GM19452 (cell line): ENCODE results near the gene TREM2.
"Not testable (repeated sequence)": the region's sequence is repeated elsewhere in the genome, so short reads cannot be mapped to it uniquely, and the experiment has no call there.

Experiments used
- ATAC-seq: cut with Tn5 transposase; IDR thresholded peaks from one replicate; pipeline ENCODE4 v1.9.1; 2021; ENCODE audit not compliant: unreplicated experiment

TREM2 gene

DNA sequence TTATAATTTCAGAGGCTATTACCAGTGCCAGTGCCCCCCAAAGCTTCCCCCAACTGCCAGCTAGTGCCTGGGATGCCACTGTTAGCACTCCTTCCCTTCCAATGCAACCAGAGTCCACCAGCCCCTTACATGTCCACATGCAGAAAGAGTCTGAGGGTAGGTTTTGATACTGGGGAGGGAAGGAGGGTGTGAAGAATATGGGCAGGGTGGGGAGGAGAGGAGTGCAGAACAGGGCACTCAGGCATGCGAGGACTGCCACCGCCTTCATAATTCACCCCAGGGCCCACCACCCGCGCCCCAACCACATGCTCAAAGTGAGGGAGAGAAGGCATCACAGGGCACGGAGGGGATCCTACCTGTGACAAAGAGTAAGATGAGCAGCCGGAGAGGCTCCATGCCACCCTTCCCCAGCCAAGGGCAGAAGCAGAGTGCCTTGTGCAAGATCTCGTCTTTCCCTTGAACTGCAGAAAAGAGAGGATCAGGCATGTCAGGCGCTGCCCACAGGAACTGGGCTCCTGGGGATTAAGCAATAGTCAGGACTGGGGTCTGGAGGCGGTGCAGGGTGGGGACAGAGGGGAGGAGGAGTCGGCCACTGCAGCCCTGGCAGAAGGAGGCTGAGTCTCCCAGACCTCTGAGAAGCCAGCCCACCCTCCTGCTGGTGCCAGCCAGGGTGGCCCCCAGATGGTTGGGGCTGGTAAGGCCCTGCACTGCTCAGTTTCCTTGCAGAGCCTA lies at the start of gene TREM2:
Gene TREM2 (minus strand): TSS at position 430 of the 732 bp plus-strand sequence. CDS start 34 bp downstream, at position 396.
- ATAC-seq: no peak

DNA sequence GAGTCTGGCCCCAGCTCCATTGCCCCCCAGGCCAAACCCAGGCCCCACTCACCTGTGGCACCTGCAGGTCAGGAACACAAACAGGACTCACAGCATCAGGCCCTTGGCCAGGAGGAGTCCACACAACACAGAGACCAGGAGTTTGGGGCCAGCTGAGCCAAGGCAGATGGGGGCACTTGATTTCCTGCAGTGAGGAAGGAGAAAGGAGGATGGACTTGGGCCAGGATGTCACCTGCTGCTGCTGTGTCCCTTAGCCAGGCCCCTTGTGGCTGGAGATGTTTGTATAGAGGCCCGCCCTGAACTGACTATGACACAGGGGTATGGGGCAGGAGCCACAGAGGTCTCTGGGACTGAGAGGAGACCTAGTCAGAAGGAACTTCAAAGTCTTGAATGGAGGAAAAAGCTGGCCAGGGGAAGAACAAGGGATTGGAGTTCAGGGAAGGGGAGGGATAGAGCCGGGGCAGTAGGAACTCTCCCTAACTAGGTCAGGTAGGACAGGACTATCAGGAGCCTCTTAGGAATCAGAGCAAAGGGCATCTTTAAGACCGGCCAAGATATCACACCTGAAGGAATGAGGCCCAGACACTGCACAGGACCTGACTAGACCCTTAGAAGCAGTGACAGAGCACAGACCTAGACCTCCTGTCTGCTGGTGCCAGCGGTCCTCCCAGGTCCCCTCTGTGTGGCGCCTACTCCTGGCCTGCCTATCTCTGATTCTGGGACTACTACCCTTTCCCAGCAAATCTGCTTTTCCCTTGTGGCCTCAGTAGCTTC lies 46.8 kb upstream of the TREM2 start:
- ATAC-seq: no peak

DNA sequence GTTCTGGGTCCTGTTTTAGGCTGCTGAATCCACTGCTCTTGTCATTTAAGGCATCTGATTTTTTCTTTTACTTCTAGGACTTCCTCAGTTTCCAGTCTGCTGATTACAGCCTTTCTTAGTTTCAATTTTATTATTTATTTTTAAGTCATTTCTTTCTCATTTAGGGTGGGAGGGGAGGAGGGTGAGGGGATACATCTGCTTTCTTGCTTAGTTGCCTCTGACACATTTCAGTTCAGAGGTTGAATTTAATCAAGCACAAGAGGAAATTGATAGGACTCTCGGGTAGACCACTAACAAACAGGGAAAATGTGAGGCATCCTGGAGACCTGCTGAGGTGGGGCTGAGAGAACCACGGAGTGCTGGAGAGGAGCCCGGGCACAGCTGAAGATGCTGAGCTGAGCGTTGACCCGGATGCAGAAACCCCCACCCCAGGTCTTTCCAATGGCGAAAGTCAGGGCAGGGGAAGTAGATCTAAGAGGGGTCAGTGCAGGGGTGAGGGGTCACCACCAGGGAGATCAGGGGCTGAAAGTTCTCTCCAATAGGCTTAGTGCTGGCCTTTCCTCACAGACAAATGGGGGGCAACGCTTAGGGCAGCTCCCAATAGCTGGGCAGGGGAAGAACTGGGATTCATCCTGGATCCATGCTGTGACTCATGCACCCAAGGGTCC lies 45.7 kb upstream of the TREM2 start:
- ATAC-seq: no peak

DNA sequence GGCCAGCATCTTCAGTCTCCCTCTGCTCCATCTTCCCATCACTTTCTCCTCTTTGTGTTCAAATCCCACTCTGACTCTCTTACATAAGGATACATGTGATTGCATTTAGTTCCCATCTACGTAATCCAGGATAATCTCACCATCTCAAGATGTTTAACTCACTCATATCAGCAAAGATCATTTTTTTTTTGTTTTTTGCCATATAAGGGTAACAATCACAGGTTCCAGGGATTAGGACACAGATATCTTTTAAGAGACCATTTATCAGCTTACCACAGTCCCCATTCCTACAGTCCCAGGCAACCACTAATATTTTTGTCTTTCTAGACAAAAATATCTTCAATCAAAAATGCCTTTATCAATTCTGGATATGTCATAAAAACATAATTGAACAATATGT lies 41.2 kb upstream of the TREM2 start:
- ATAC-seq: no peak

DNA sequence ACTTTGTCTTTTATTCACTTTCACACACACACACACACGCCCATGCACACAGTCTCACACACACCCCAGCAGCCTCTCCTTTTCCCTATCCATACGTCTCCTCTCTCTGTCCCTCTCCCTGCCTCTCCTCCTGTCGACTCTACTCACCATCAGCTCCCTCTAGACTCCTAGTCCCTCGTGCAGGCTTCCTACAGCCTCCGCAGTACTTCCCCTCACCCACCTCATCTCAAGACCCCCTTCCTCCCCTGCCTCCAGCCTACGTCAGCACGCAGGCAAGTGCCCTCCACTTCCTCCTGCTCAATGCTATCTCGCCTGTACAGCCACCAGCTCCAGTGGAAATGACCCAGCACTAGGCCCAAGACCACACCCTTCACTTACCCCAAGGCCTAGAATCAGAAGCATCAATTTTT lies 38.9 kb upstream of the TREM2 start:
- ATAC-seq: no peak

DNA sequence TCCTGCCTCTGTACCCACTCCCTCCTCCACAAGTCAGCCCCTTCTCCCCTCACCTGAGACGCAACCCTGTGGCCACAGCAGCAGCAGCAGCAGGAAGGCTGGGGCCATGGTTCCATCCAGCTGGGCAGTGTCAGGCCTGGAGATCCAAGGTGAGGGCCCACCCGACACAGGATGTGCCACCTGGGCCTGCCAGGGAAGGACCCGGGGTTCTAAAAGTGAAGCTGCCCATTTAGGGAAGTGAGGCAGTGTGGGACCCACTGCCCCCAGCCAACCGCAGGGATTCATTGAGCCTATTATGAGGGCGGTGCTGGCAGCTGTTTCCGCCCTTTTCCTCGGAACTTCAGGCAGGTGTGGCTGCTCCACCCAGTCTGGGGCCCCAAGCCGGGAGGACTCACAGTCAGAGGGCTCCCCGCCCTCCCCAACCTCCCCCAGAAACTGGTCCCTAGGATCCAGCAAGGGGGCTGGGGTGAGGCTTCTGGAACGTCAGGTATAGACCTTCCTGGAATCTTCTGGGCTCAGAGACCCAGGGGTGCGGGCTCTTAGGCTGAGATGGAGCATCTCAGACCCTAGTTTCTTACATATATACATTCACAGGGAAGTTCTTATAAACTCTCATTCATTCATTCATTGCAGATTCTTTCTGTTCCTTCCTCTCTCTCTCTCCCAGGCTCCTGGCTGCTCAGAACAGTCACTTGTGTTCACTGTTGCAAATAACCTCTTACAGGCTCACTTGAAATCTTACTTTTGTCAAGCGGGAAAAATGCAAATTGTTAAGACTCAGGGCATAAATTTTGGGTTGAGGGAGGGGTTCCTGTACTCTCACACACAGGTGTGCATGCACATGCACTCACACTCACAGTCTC lies 38.2 kb upstream of the TREM2 start, which contains the start of gene TREML2:
Gene TREML2 (minus strand): TSS at position 249 of the 863 bp plus-strand sequence. CDS start 141 bp downstream, at position 108.
- no peak for ATAC-seq

DNA sequence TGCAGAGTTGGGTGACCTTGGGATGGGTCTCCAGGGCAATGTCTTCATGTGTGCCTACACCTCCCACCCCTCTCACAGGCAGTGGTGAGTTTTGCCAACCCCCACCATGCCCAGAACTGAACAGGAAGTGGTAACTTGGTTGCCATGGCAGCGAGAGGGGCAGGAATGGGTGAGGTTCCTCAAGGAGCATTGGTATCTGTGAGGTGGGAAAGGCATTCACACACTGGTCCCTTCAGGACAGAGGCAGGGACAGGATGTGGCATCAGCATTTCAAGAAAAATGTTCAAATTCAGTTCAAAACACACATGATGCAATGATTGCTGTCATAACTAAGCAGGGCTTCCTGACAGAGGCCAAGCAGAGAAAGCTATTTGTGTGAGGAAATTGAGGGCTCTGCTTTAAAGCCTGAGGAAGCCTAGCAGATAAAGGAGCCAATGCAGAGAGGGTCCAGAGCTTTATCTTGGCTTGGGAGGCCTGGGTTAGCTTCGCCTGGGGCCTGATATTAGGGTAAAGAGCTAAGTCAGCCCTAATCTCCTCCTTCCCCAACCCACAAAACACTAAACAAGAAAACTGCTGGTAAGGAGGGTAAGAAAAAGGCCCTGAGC lies 37.5 kb upstream of the TREM2 start:
- no peak for ATAC-seq

DNA sequence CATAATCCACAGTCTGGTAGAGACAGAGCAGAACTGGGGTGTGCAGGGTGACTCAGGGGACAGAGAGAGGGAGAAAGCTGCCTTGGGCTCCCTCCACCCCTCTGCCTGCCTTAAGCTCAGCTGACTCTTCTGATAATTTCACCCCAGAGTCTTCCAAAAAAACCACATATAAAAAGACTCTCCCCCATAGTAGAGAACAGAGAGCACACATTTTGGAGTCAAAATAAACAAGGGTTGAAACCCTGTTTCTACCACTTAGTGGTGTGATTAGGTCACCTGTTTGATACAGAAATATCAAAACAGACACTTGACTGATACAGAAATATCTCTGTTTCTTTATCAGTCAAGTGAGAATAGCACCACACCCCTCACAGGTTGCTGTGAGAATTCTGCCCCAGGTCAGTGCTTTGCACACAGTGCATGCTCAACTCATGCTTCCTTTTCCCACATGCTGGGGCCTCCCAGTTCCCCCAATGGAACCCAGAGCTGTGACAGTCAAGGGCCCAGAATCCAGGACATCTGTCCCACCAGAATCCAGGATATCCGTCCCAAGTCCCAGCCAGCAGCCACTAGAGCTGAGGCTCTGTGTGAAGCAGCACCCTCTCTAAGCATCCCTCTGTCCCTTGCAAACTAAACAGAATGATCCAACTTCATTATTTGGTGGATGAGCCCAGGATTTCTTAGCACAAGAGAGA lies 36.8 kb upstream of the TREM2 start:
- no peak for ATAC-seq

DNA sequence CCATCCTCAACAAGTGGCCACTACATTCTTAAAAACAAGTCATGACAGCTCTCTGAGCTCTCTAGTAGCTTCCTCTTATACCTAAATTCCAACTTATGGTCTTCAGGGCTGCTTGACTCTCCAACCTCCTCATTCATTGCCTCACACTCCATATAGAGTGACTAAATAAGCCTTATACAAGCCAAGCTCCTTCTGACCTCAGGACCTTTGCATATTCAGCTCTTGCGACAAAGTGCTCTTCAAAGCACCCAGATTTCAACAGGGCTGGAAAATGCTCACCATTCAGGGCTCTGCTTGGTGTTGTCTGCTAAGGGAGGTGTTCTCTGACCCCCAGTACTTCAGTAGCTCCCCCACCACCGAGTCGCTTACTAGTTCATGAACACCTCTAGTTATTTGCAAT lies 34.3 kb upstream of the TREM2 start:
- no peak for ATAC-seq

DNA sequence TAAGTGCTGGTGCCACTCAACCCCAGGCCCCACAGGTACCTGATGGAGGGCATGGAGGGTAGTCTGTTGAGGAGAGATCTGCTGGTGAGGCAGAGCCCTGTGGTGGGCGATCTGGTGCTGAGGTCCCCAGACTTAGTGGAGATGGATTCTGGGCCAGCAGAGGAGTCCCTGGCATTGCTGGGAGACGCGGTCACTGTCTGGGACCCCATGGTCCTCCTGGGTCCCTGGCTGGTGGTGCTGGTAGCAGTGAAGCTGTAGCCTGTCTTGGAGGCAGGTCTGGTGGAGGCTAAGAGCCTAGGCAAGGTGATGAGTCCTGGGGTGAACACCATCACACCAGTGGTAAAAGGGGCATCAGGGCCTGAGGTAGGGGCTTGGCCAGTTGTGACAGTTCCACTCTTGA lies 31.5 kb upstream of the TREM2 start:
- ATAC-seq: no peak

DNA sequence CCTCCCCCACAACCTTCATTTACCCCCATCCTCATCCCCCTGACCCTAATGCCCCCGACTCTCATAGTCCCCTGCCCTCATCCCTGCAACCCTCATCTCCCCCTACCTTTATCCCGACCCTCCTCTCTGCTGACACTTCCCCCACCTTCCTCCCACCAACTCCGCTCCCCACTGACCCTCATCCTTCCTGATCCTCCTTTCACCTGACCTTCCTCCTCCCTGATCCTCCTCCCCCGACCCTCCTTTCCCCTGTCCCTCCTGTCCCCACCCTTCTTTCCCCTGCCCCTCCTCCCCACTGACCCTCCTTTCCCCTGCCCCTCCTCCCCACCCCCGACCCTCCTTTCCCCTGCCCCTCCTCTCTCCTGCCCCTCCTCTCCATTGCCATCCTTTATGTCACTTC lies 31.0 kb upstream of the TREM2 start:
- no peak for ATAC-seq

DNA sequence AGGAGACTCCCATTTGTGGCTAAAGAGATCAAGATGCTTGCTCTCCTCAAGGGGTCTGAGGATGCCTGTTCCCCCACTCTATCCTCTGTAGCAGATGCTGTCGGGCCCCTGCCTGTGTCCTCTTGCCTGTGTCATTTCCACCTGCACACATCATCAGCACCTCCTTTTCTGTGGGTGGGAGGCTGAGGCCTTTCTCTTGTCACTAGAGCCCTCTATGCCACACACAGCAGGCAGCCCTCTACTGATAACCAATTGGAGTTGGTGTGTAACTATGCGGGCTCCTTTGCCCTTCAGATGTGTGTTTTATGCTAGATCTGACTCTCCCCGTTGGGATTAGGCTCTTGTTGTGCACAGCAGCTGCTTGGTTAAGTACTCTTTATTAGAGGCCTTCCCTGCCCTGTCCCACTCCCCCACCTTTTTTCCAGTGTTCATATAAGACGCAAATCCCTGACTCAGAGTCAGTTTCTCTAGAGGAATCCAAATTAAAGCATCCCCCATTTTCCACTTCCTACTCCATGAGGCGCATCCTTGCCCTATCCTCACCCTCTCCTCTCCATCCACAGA lies 30.3 kb upstream of the TREM2 start:
- no peak for ATAC-seq

DNA sequence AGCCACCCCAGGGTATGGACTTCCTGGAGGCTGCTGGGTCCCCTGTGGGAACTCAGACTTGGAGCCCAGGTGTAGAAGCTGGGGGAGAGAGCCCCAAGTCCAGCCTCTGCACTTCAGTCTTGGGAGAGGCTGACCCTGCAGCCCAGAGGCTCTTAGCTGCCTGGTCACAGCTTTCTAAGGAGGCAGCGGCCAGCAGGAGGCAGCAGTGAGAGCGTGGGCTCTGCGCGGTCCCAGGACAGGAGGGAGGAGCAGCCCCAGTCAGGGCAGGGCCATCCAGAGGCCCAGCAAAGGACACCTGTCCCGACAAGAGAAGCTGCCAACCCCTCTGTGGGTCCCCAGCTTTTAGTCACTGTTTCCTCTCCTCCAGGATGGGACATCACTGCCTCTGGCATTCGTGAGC lies 28.7 kb upstream of the TREM2 start:
- no peak for ATAC-seq

DNA sequence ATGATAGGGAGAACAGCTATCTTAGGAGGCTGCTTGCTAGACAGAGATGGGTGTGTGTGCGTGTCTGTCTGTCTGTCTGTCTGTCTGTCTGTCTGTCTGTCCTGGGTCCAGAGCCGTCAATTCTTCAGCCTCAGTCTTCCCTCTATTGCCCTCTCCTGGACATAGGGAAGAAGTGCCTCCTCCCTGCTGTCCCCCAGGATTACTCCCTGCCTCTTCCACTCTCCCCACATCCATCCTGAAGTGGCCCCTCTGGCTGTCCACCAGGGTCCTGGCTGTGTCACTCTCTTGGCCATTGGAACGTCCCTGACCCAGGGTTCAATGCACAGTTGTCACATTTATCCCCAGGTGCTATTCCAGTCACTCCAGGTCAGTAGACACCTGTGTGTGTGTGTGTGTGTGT lies 27.9 kb upstream of the TREM2 start:
- no peak for ATAC-seq

DNA sequence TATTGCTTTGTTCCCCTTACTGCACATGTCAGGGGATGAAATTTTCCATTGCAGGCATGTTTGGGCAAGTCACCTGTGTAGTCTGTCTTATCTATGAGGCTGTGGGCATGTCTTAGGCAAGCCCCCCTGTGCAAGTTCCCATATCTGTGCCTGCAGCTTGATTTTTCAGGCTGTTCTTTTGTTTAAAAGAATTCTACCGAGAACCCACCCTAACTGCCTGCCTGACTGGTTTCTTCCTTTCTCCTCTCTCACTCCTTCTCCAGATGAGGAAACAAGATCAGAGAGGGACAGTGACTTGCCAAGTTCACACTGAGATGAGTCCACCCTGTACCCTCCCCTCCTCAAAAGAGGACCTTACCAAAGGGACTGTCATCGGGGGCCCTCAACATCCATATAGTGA lies 27.1 kb upstream of the TREM2 start:
- no peak for ATAC-seq

DNA sequence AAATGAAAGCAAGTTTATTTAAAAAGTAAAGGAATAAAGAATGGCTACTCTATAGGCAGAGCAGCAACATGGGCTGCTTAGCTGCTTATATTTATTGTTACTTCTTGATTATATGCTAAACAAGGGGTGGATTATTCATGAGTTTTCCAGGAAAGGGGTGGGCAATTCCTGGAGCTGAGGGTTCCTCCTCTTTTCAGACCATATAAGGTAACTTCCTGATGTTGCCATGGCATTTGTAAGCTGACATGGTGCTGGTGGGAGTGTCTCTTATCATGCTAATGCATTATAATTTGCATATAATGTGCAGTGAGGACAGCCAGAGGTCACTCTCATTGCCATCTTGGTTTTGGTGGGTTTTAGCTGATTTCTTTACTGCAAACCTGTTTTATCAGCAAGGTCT lies 26.1 kb upstream of the TREM2 start:
- ATAC-seq: not testable (repeated sequence)

DNA sequence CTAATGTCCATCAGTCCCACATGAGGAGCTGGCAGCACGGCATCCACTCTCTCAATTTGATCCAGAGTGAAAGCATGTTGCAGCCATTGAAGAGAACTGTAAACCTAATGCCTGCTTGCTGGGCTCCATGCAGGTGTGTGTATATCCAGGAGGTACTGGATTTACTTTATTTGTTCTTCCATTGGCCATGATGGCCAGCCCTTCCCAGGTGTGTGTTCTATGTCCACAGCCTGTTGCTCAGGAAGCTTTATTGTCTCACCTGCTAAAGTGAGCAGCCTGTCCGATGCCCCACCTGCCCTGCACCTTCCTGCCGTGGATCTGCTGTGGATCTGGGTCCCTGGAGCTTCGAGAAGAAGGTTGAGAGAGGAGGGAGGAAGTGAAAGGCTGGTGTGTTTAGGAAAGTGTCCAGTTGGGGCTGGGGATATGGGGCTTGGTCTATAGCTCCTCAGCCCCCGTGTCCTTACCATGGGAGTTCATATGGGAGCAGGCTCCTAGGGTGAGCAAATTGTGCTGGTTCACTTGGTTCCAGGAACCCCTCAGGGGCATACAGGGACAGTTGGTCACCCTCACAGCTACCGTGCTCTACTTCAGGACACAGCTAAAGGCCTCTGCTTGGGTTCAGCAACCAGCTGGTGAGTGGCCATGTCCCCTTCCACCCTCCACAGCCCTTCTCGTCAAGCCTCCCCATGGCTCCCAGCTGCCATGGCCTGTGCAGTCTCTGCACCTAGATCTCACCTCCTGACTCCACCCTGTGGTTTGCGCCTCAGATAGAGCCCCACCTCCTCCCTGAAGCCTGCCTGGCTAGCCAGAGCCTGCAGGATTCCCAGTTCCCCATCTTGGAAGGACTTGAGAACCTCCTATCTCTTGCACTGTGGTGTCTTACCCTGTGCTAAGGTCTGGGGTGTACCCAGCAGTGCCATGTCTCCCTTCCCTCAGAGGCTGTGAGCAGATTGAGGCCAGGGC lies 25.3 kb upstream of the TREM2 start:
- ATAC-seq: no peak

DNA sequence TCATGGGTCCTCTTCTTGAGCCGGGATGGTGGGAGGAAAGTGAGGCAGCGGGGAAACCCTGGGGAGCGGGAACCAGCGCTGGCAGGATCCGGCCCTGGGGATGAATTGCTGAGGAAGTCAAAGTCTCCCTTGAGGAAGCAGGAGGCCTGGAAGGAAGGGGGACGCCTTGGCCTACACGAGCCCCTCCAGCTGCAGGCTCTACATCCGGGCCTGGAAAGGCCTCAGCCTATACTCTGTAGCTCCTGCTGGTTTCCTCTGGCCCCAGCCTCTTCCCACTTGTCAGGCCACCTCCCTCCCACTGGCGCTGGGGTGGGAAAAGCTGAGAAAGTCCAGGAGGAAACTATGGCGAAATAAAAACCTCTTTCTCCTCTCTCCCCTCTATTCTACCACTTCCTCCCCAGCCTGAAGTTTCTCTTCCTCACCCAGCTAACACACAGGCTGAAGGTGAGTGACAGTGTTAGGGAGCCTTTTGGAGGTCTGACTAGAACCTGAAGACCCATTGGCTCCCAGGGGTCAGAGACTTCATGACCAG lies 23.2 kb upstream of the TREM2 start:
- ATAC-seq: no peak
